Non-pigmented ciliary epithelial cell (primary cell): ENCODE results near the gene TENM3.
"Not testable (repeated sequence)": the region's sequence is repeated elsewhere in the genome, so short reads cannot be mapped to it uniquely, and the experiment has no call there.

Source experiments
- DNase-seq: peaks from one replicate; pipeline ENCODE4 v3.0.0-alpha.2; 2010; ENCODE audit warnings: low read depth

Gene TENM3

GRCh38 chr4:182243204-182243603 is at the start of gene TENM3:
Gene TENM3 (plus strand): TSS chr4:182243402. CDS start chr4:182324021, 80,619 bp downstream.
- DNase-seq, result not testable (repeated sequence)

GRCh38 chr4:182194091-182194824 is 48.9 kb upstream of the TENM3 start:
- DNase-seq, result no peak

GRCh38 chr4:182197611-182198010 is 45.6 kb upstream of the TENM3 start:
- no peak for DNase-seq

GRCh38 chr4:182201871-182202270 is 41.3 kb upstream of the TENM3 start:
- DNase-seq, result no peak

GRCh38 chr4:182202650-182203049 is 40.6 kb upstream of the TENM3 start:
- DNase-seq, result no peak

- DNase-seq, result no peak
These were observed 39.3 kb upstream of the TENM3 start for GRCh38 chr4:182203872-182204411.

- DNase-seq, result no peak
These were observed 37.9 kb upstream of the TENM3 start for GRCh38 chr4:182205306-182205705.

GRCh38 chr4:182206266-182206665 is 36.9 kb upstream of the TENM3 start:
- DNase-seq, result no peak

- DNase-seq, result no peak
These were observed 36.3 kb upstream of the TENM3 start for GRCh38 chr4:182206916-182207315.

- peak; percentile 87 for DNase-seq
These were observed 35.3 kb upstream of the TENM3 start for GRCh38 chr4:182207830-182208396.

GRCh38 chr4:182208526-182209050 is 34.6 kb upstream of the TENM3 start:
- no peak for DNase-seq

GRCh38 chr4:182212211-182212761 is 30.9 kb upstream of the TENM3 start:
- DNase-seq, result peak; percentile 49

- DNase-seq, result peak; percentile 34
These were observed 30.2 kb upstream of the TENM3 start for GRCh38 chr4:182213004-182213403.

- DNase-seq, result no peak
These were observed 28.1 kb upstream of the TENM3 start for GRCh38 chr4:182215148-182215547.

- no peak for DNase-seq
These were observed 27.2 kb upstream of the TENM3 start for GRCh38 chr4:182216005-182216404.

GRCh38 chr4:182219411-182220056 is 23.7 kb upstream of the TENM3 start:
- peak; percentile 38 for DNase-seq

GRCh38 chr4:182221987-182222386 is 21.2 kb upstream of the TENM3 start:
- no peak for DNase-seq

- DNase-seq, result no peak
These were observed 20.4 kb upstream of the TENM3 start for GRCh38 chr4:182222766-182223165.

GRCh38 chr4:182223708-182224107 is 19.5 kb upstream of the TENM3 start:
- no peak for DNase-seq

- DNase-seq, result no peak
These were observed 18.9 kb upstream of the TENM3 start for GRCh38 chr4:182224192-182224850.

- no peak for DNase-seq
These were observed 17.8 kb upstream of the TENM3 start for GRCh38 chr4:182225257-182225852.

- no peak for DNase-seq
These were observed 15.6 kb upstream of the TENM3 start for GRCh38 chr4:182227611-182228010.
